GM18909 (cell line): ENCODE results near the gene DAB1.

Experiments
- ATAC-seq: cut with Tn5 transposase; IDR thresholded peaks from one replicate; pipeline ENCODE4 v1.9.1; 2021; ENCODE audit warnings: mild to moderate bottlenecking; ENCODE audit not compliant: unreplicated experiment, poor library complexity

The DAB1 gene

GRCh38 chr1:57420981-57421785, 2.7 kb downstream of the DAB1 start:
- no peak for ATAC-seq

- no peak for ATAC-seq
These were observed 4.9 kb downstream of the DAB1 start for GRCh38 chr1:57418971-57419370.

GRCh38 chr1:57411262-57411661, 12.6 kb downstream of the DAB1 start:
- no peak for ATAC-seq

- ATAC-seq = no peak
These were observed 13.4 kb downstream of the DAB1 start for GRCh38 chr1:57410508-57410907.

- ATAC-seq = no peak
These were observed 15.9 kb downstream of the DAB1 start for GRCh38 chr1:57407928-57408327.

- no peak for ATAC-seq
These were observed 17.4 kb downstream of the DAB1 start for GRCh38 chr1:57406428-57406970.

- ATAC-seq = no peak
These were observed 19.0 kb downstream of the DAB1 start for GRCh38 chr1:57404884-57405283.

GRCh38 chr1:57403201-57403600, 20.7 kb downstream of the DAB1 start:
- no peak for ATAC-seq

- ATAC-seq = no peak
These were observed 22.2 kb downstream of the DAB1 start for GRCh38 chr1:57401671-57402070.

- ATAC-seq = no peak
These were observed 23.8 kb downstream of the DAB1 start for GRCh38 chr1:57400048-57400447.

- no peak for ATAC-seq
These were observed 30.7 kb downstream of the DAB1 start for GRCh38 chr1:57393058-57393584.

- no peak for ATAC-seq
These were observed 38.5 kb downstream of the DAB1 start for GRCh38 chr1:57385336-57385735.

- ATAC-seq = no peak
These were observed 39.0 kb downstream of the DAB1 start for GRCh38 chr1:57384901-57385300.

- ATAC-seq = no peak
These were observed 39.6 kb downstream of the DAB1 start for GRCh38 chr1:57384284-57384683.

- ATAC-seq = no peak
These were observed 42.0 kb downstream of the DAB1 start for GRCh38 chr1:57381871-57382270.

GRCh38 chr1:57381426-57381825, 42.4 kb downstream of the DAB1 start:
- ATAC-seq = no peak

- ATAC-seq = no peak
These were observed 42.9 kb downstream of the DAB1 start for GRCh38 chr1:57380923-57381322.

GRCh38 chr1:57378534-57378933, 45.3 kb downstream of the DAB1 start:
- ATAC-seq = no peak

GRCh38 chr1:57377339-57378139, 46.3 kb downstream of the DAB1 start:
- ATAC-seq = no peak

- ATAC-seq = no peak
These were observed 47.8 kb downstream of the DAB1 start for GRCh38 chr1:57376041-57376440.

GRCh38 chr1:57369889-57370288, 54.0 kb downstream of the DAB1 start:
- ATAC-seq = no peak
